DOHH2 (cell line): ENCODE data around the gene UHRF2.

Source experiments
- H3F3A ChIP-seq: fragments of 200-600 bp; sonication (generic), shearing (Covaris generic); 2 replicates; pipeline ENCODE4 v1.6.0; 2016; ENCODE audit warnings: antibody characterized with exemption, mild to moderate bottlenecking; ENCODE audit not compliant: control insufficient read depth, insufficient read depth
- H3K27ac ChIP-seq: fragments of 200-600 bp; sonication (generic); 2 replicates; pipeline ENCODE4 v1.5.1; 2014; ENCODE audit warnings: low read depth, mild to moderate bottlenecking, low read length, moderate library complexity
- H3K27me3 ChIP-seq: fragments of 200-600 bp; sonication (generic); 2 replicates; pipeline ENCODE4 v1.6.1; 2014; ENCODE audit warnings: mild to moderate bottlenecking, low read length, mixed read lengths; ENCODE audit not compliant: control insufficient read depth
- H3K36me3 ChIP-seq: fragments of 200-600 bp; sonication (generic); 2 replicates; pipeline ENCODE4 v1.6.1; 2014; ENCODE audit warnings: mild to moderate bottlenecking, low read length, moderate library complexity, mixed read lengths; ENCODE audit not compliant: control insufficient read depth
- H3K4me1 ChIP-seq: fragments of 200-600 bp; sonication (generic); 2 replicates; pipeline ENCODE4 v1.6.1; 2014; ENCODE audit warnings: mild to moderate bottlenecking, low read length, mixed read lengths; ENCODE audit not compliant: control insufficient read depth
- H3K4me2 ChIP-seq: fragments of 200-600 bp; sonication (generic); 2 replicates; pipeline ENCODE4 v1.6.0; 2014; ENCODE audit warnings: mild to moderate bottlenecking, low read length, moderate library complexity
- H3K4me3 ChIP-seq: fragments of 200-600 bp; sonication (generic); 2 replicates; pipeline ENCODE4 v1.5.1; 2014; ENCODE audit warnings: mild to moderate bottlenecking, low read length, mixed read lengths
- H3K79me2 ChIP-seq: fragments of 200-600 bp; sonication (generic); 2 replicates; pipeline ENCODE4 v1.6.1; 2014; ENCODE audit warnings: mild to moderate bottlenecking, low read length, mixed read lengths; ENCODE audit not compliant: control insufficient read depth
- H3K9me2 ChIP-seq: fragments of 200-600 bp; sonication (generic); replicated peaks from 2 replicates; pipeline ENCODE4 v1.6.1; 2014; ENCODE audit warnings: mild to moderate bottlenecking, low read length, mixed read lengths; ENCODE audit not compliant: control insufficient read depth
- H3K9me3 ChIP-seq: fragments of 200-600 bp; sonication (generic); 2 replicates; pipeline ENCODE4 v1.6.1; 2014; ENCODE audit warnings: antibody characterized with exemption, low read length, mixed read lengths; ENCODE audit not compliant: control insufficient read depth, insufficient read depth
- H4K20me1 ChIP-seq: fragments of 200-600 bp; sonication (generic); 2 replicates; pipeline ENCODE4 v1.6.0; 2014; ENCODE audit warnings: low read depth, mild to moderate bottlenecking, antibody characterized with exemption, low read length, moderate library complexity; ENCODE audit not compliant: control insufficient read depth, insufficient read depth
- EZH2phosphoT487 ChIP-seq: fragments of 200-600 bp; sonication (generic); IDR thresholded peaks from 2 replicates; pipeline ENCODE4 v1.6.1; 2017; ENCODE audit warnings: borderline replicate concordance, mild to moderate bottlenecking, antibody characterized with exemption, low read length, moderate library complexity, mixed read lengths
- TF ChIP-seq, protein P1 (sequence below): fragments of 200-600 bp; sonication (generic); IDR thresholded peaks from one replicate; pipeline ENCODE4 v1.5.1; 2014; ENCODE audit warnings: antibody characterized with exemption, mild to moderate bottlenecking, low read depth, low read length; ENCODE audit not compliant: poor library complexity, severe bottlenecking

The UHRF2 gene

DNA sequence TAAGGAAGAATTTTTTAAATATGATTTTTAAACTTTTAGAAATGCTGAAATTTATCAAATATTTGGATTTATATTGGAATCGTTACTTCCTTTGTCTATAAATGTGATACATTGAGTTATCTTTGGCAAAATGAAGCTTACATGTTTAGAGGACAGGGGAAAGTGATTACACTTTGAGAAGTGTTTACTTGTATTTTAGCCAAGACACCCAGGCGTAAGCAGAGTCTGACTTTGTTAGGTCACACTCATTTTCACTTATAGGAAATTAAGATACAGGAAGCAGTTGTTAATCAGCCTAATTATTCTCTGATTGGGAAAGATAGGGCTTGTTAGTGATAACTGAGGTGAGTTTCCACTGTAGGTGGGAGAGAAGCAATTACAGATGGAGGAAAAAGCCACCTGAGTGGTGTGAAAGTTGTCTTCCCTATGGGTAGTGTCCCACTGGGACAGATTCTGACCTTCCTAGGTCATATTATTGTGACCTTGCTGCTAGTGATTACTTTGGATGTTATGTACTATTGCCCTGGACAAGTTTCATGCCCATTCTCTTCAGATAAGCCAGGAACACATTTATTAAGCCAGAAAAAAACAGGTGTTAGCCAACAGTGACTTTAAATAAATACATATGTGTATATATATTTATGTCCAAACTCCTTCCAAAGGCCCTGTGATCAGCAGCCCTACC lies 88.7 kb downstream of the UHRF2 start:
- H3K36me3 ChIP-seq, result peaks cover 89% of the 10 kb centered on the region
- TF ChIP-seq, protein P1, sequence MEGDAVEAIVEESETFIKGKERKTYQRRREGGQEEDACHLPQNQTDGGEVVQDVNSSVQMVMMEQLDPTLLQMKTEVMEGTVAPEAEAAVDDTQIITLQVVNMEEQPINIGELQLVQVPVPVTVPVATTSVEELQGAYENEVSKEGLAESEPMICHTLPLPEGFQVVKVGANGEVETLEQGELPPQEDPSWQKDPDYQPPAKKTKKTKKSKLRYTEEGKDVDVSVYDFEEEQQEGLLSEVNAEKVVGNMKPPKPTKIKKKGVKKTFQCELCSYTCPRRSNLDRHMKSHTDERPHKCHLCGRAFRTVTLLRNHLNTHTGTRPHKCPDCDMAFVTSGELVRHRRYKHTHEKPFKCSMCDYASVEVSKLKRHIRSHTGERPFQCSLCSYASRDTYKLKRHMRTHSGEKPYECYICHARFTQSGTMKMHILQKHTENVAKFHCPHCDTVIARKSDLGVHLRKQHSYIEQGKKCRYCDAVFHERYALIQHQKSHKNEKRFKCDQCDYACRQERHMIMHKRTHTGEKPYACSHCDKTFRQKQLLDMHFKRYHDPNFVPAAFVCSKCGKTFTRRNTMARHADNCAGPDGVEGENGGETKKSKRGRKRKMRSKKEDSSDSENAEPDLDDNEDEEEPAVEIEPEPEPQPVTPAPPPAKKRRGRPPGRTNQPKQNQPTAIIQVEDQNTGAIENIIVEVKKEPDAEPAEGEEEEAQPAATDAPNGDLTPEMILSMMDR, result no peak
- no peak for TF ChIP-seq EZH2phosphoT487
- H3K4me1 ChIP-seq, result no peaks in the 10 kb centered on the region
- H3K9me2 ChIP-seq, result no peaks in the 10 kb centered on the region
- H3K9me3 ChIP-seq, result no peaks in the 10 kb centered on the region
- no peak overlapping the region for H3K4me3 ChIP-seq
- H3F3A ChIP-seq, result no peaks in the 10 kb centered on the region
- H4K20me1 ChIP-seq, result no peaks in the 10 kb centered on the region
- H3K79me2 ChIP-seq, result no peaks in the 10 kb centered on the region
- no peak overlapping the region for H3K27ac ChIP-seq
- no peak overlapping the region for H3K4me2 ChIP-seq
- no peaks in the 10 kb centered on the region for H3K27me3 ChIP-seq

DNA sequence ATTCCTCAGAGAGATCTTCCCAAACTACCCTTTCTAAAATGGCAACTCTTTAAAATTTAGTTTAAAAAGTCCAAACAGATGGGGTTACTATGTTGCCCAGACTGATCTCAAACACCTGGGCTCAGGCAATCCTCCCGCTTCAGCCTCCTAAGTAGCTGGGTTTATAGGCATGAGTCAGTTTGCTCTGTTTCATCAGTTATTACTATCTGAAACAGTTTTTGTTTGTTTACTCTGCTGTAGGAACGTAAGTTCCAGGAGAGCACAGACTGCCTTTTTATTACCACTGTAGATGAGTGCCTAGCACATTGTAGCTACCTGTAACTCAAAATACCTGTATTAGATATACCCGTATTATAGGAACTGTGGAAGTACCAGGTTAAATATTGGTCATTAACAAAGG lies 89.4 kb downstream of the UHRF2 start:
- TF ChIP-seq EZH2phosphoT487, result no peak
- no peaks in the 10 kb centered on the region for H3K79me2 ChIP-seq
- no peaks in the 10 kb centered on the region for H3K9me3 ChIP-seq
- peaks cover 89% of the 10 kb centered on the region for H3K36me3 ChIP-seq
- no peaks in the 10 kb centered on the region for H3K9me2 ChIP-seq
- H3F3A ChIP-seq, result peaks cover 2% of the 10 kb centered on the region; the same call in 1 of the 2 replicates
- H3K27ac ChIP-seq, result no peak overlapping the region
- no peak overlapping the region for H3K4me3 ChIP-seq
- no peaks in the 10 kb centered on the region for H4K20me1 ChIP-seq
- no peaks in the 10 kb centered on the region for H3K4me1 ChIP-seq
- H3K27me3 ChIP-seq, result no peaks in the 10 kb centered on the region
- H3K4me2 ChIP-seq, result no peak overlapping the region

DNA sequence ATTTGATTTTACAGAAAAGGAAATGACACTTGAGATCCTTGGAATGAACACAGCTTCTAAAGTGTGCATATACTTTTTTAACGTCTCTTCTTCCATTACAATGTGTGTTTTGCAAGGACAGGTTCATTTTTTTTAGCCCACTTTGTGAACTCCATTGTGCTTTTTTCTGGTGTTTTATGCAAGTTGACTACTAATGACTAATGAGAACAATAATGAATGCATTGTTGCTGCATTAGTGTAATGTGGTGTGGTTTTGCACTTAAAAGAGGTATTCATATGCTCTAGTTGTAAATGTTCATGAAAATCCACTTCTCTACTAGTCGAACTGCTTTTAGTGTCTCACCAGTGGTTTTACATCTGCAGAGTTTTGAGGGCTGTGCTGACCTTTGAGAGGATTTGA lies 93.6 kb downstream of the UHRF2 start:
- TF ChIP-seq, protein P1, result no peak
- TF ChIP-seq EZH2phosphoT487, result no peak
- Histone ChIP-seq H3K4me3 (no peak overlapping the region), H3K4me2 (no peak overlapping the region), H3K4me1 (no peaks in the 10 kb centered on the region), H3K36me3 (peaks cover 76% of the 10 kb centered on the region), H4K20me1 (no peaks in the 10 kb centered on the region), H3K9me3 (no peaks in the 10 kb centered on the region), H3K79me2 (no peaks in the 10 kb centered on the region), H3K9me2 (no peaks in the 10 kb centered on the region), H3F3A (peaks cover 2% of the 10 kb centered on the region; the same call in 1 of the 2 replicates), H3K27me3 (no peaks in the 10 kb centered on the region), H3K27ac (no peak overlapping the region)

DNA sequence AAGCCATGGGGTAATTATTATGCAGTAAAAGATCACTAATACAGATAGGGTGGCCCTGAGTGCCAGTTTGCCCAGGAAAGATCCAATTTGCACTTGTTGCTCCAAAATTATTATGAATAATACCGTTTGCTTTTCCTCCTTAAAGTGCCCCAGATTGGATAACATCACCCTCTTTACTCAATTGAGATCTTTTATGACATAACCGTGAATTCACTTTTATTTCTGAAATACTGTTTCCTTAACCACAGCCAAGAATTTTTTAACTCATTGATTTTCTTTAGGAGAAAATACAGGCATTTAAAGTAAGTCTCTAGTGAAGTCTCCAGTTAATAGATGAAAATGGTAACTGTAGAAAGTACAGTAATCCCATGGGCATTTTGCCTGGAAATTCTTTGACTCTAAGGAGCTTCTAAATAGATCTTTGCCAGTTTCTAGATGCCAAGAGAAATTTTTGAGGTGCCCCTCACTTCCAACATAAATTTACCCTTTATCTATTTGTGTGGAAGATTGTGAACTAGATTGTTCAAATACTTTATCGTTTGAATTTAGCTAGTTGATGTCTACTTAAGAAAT lies 99.2 kb downstream of the UHRF2 start:
- Histone ChIP-seq H3K79me2 (no peaks in the 10 kb centered on the region), H3K9me3 (no peaks in the 10 kb centered on the region), H3K4me1 (no peaks in the 10 kb centered on the region), H3K9me2 (no peaks in the 10 kb centered on the region), H3K27ac (no peak overlapping the region), H3K4me3 (no peak overlapping the region), H3K27me3 (no peaks in the 10 kb centered on the region), H3K36me3 (peaks cover 30% of the 10 kb centered on the region), H3K4me2 (no peak overlapping the region), H3F3A (peaks cover 4% of the 10 kb centered on the region; the same call in 1 of the 2 replicates), H4K20me1 (no peaks in the 10 kb centered on the region)
- no peak for TF ChIP-seq EZH2phosphoT487
- TF ChIP-seq, protein P1, result no peak
